ENCODE results near the gene NUP188. TPM values are rescaled to one million over a fixed set of nuclear protein-coding genes. Genes with fewer than 3 reads are reported as not detected.

NUP188 gene
- total and polyA plus RNA-seq, 2 of the 13 experiments (the other 11 are each of a cell fraction or from before 2014, with no cell fraction given) = 28.0 to 38.5 TPM

DNA sequence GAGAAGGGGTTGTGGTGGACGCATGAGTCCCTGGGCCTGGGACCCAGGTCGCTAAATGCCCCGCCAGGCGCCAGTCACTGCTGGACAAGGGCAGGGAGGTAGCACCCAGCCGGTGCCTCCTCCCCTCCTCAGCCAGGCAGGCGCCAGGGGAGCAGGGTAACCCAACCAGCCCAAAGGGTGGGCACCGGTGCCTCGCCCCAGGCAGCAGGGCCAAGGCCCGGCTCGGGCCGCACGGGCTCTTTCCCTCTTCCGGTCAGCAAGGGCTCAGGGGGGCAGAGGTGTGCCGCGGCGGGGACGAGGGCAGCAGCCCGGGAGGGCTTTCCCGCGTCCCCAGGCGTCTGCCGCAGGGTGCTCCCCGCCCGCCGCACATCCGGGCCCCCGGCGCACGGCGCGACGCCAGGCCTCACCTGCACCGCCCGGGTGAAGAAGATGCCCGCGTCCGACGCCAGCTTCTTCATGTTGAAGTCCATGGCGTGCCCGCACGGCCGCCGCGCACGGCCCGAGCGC, 80.2 kb downstream of the NUP188 start (continued):
- TF ChIP-seq RNF2 (conservative IDR thresholded peaks at IDR 0.05; ENCODE audit: low read depth) (no peak), MXI1 (IDR thresholded peaks at IDR 0.05; ENCODE audit: borderline replicate concordance, low read depth, low read length) (0 out of 3 replicates have a peak, but pooled peaks have one; percentile 26), PCBP1 (IDR thresholded peaks at IDR 0.05; ENCODE audit: borderline replicate concordance, low read depth, low read length) (peak; percentile 61; the same call in 1 of the 2 replicates), ZNF556 (CRISPR knock-in tag; IDR thresholded peaks at IDR 0.05; ENCODE audit: borderline replicate concordance) (0 out of 2 replicates have a peak, but pooled peaks have one; percentile 15), ZNF232 (CRISPR knock-in tag; IDR thresholded peaks at IDR 0.05; ENCODE audit: borderline replicate concordance) (0 out of 2 replicates have a peak, but pooled peaks have one; percentile 13), ZNF747 (CRISPR knock-in tag; IDR thresholded peaks at IDR 0.05; ENCODE audit: borderline replicate concordance) (0 out of 2 replicates have a peak, but pooled peaks have one; percentile 30), RBFOX2 (IDR thresholded peaks at IDR 0.05; ENCODE audit: low read depth, low read length) (peak; percentile 44; the same call in 1 of the 2 replicates), ZC3H4 (CRISPR knock-in tag; IDR thresholded peaks at IDR 0.05; ENCODE audit: borderline replicate concordance) (no peak), ZNF468 (CRISPR knock-in tag; IDR thresholded peaks at IDR 0.05) (peak; percentile 79; the same call in 1 of the 2 replicates), BORCS8-MEF2B (CRISPR knock-in tag; IDR thresholded peaks at IDR 0.05) (0 out of 2 replicates have a peak, but pooled peaks have one; percentile 29)
- TF ChIP-seq, protein P1, sequence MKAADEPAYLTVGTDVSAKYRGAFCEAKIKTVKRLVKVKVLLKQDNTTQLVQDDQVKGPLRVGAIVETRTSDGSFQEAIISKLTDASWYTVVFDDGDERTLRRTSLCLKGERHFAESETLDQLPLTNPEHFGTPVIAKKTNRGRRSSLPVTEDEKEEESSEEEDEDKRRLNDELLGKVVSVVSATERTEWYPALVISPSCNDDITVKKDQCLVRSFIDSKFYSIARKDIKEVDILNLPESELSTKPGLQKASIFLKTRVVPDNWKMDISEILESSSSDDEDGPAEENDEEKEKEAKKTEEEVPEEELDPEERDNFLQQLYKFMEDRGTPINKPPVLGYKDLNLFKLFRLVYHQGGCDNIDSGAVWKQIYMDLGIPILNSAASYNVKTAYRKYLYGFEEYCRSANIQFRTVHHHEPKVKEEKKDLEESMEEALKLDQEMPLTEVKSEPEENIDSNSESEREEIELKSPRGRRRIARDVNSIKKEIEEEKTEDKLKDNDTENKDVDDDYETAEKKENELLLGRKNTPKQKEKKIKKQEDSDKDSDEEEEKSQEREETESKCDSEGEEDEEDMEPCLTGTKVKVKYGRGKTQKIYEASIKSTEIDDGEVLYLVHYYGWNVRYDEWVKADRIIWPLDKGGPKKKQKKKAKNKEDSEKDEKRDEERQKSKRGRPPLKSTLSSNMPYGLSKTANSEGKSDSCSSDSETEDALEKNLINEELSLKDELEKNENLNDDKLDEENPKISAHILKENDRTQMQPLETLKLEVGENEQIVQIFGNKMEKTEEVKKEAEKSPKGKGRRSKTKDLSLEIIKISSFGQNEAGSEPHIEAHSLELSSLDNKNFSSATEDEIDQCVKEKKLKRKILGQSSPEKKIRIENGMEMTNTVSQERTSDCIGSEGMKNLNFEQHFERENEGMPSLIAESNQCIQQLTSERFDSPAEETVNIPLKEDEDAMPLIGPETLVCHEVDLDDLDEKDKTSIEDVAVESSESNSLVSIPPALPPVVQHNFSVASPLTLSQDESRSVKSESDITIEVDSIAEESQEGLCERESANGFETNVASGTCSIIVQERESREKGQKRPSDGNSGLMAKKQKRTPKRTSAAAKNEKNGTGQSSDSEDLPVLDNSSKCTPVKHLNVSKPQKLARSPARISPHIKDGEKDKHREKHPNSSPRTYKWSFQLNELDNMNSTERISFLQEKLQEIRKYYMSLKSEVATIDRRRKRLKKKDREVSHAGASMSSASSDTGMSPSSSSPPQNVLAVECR (CRISPR knock-in tag; IDR thresholded peaks at IDR 0.05; ENCODE audit: borderline replicate concordance) = peak; percentile 36; the same call in 1 of the 2 replicates
- TF ChIP-seq, protein P2, sequence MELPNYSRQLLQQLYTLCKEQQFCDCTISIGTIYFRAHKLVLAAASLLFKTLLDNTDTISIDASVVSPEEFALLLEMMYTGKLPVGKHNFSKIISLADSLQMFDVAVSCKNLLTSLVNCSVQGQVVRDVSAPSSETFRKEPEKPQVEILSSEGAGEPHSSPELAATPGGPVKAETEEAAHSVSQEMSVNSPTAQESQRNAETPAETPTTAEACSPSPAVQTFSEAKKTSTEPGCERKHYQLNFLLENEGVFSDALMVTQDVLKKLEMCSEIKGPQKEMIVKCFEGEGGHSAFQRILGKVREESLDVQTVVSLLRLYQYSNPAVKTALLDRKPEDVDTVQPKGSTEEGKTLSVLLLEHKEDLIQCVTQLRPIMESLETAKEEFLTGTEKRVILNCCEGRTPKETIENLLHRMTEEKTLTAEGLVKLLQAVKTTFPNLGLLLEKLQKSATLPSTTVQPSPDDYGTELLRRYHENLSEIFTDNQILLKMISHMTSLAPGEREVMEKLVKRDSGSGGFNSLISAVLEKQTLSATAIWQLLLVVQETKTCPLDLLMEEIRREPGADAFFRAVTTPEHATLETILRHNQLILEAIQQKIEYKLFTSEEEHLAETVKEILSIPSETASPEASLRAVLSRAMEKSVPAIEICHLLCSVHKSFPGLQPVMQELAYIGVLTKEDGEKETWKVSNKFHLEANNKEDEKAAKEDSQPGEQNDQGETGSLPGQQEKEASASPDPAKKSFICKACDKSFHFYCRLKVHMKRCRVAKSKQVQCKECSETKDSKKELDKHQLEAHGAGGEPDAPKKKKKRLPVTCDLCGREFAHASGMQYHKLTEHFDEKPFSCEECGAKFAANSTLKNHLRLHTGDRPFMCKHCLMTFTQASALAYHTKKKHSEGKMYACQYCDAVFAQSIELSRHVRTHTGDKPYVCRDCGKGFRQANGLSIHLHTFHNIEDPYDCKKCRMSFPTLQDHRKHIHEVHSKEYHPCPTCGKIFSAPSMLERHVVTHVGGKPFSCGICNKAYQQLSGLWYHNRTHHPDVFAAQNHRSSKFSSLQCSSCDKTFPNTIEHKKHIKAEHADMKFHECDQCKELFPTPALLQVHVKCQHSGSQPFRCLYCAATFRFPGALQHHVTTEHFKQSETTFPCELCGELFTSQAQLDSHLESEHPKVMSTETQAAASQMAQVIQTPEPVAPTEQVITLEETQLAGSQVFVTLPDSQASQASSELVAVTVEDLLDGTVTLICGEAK (IDR thresholded peaks at IDR 0.05) = no peak
- TF ChIP-seq, protein P2 (CRISPR knock-in tag; IDR thresholded peaks at IDR 0.05) = peak; percentile 53; the same call in 1 of the 2 replicates
- TF ChIP-seq, protein P3, sequence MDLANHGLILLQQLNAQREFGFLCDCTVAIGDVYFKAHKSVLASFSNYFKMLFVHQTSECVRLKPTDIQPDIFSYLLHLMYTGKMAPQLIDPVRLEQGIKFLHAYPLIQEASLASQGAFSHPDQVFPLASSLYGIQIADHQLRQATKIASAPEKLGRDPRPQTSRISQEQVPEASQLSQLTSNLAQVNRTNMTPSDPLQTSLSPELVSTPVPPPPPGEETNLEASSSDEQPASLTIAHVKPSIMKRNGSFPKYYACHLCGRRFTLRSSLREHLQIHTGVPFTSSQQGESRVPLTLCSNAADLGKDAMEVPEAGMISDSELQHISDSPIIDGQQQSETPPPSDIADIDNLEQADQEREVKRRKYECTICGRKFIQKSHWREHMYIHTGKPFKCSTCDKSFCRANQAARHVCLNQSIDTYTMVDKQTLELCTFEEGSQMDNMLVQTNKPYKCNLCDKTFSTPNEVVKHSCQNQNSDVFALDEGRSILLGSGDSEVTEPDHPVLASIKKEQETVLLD (CRISPR knock-in tag; IDR thresholded peaks at IDR 0.05; ENCODE audit: low read depth) = peak; percentile 25; the same call in 1 of the 2 replicates

All from HepG2 (cell line).